Airway epithelial cell (primary cell): ENCODE data around the gene GOLGB1. TPM values are rescaled to one million over a fixed set of nuclear protein-coding genes. Genes with fewer than 3 reads are reported as not detected.

Source experiments
- total RNA-seq: library from RNA; depleted of rRNA; stranded (reverse); fragments of >200 nt; gene quantifications from 2 replicates; pipeline ENCODE4 v1.2.3, GENCODE V29; 2015

GOLGB1 gene, protein sequence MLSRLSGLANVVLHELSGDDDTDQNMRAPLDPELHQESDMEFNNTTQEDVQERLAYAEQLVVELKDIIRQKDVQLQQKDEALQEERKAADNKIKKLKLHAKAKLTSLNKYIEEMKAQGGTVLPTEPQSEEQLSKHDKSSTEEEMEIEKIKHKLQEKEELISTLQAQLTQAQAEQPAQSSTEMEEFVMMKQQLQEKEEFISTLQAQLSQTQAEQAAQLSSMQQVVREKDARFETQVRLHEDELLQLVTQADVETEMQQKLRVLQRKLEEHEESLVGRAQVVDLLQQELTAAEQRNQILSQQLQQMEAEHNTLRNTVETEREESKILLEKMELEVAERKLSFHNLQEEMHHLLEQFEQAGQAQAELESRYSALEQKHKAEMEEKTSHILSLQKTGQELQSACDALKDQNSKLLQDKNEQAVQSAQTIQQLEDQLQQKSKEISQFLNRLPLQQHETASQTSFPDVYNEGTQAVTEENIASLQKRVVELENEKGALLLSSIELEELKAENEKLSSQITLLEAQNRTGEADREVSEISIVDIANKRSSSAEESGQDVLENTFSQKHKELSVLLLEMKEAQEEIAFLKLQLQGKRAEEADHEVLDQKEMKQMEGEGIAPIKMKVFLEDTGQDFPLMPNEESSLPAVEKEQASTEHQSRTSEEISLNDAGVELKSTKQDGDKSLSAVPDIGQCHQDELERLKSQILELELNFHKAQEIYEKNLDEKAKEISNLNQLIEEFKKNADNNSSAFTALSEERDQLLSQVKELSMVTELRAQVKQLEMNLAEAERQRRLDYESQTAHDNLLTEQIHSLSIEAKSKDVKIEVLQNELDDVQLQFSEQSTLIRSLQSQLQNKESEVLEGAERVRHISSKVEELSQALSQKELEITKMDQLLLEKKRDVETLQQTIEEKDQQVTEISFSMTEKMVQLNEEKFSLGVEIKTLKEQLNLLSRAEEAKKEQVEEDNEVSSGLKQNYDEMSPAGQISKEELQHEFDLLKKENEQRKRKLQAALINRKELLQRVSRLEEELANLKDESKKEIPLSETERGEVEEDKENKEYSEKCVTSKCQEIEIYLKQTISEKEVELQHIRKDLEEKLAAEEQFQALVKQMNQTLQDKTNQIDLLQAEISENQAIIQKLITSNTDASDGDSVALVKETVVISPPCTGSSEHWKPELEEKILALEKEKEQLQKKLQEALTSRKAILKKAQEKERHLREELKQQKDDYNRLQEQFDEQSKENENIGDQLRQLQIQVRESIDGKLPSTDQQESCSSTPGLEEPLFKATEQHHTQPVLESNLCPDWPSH (N-terminal part only)
- total RNA-seq = 16.2 and 23.5 TPM in 2 replicates

DNA sequence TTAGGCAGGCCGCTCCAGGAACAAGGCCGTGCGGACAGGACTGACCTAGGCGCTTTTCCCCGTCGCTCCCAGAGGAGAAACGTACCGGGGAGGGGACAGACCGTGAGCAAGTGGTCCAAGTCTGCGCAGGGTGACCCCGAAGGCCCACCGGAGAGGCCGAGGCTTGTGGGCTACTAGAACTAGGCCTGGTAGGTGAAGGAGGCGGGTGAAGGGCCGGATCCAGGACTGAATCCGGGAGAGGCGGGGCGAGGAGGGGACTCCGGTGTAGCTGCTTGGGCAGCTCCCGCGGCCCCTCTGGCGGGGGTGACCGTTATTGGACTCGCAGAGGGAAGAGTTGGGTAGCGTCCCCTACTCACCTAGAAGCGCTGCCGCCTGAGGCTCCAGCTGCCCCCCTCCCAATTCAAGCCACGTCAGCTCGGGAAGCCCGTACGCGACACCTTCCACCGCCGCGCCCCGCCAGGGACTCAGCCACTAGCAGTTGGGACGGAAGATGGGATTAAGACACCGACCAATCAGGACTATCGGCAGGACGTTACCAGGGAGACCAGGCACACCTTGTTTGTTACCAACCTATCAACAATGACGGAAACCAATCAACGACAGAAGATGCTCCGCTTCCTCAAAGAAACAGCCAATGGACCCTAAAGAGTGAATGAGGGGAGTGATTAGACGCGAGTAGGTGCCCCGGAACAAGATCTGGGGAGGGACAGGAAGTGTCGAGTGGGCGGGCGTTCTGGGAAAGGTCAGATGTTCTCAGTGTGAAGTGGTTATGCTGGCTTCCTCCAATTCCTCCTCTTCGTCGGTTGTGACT lies at the start of gene GOLGB1:
TSS of gene GOLGB1 (minus strand) at position 466 of the 811 bp plus-strand sequence. CDS start 18,770 bp downstream, outside the sequence.

DNA sequence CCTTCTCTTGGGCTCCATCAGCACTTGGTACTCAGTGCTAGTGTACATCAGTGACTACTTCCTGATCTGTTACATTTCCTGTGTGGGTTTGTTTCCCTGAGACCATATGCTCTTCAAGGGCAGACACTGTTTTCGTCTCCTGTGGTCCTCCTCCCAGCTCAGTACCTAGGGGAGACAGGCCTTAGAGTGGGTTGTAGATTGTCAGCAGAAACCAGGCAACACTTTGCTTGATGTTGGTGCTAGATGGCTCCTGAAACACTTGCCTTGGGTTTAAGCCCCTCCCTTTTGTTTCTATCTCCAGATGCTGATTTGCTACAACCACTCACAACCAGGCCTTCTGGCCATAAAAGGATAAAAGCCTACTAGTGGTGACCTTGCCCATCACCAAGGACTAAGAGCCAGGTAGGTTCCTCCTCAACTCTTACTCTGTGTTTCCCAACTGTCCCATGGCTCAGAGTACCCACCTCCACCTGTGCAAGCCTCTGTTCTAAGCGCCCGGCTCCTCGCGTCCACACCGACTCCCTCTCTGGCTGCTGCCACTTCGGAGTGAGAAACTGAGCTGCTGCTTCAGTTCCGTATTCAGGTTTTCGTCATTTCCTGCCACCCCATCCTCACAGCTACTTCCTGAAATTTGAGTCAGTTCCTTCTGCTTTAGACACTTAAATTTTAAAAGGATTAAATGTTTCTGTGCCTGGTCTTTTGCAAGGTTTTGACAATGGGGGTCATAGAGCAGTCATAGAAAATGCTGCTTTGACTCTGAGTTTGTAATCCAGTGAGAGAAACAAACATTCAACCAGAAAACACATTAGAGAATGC lies 89.0 kb downstream of the GOLGB1 start, which contains the start of gene HCLS1:
TSS of gene HCLS1 (minus strand) at position 548 of the 816 bp plus-strand sequence. CDS start 2,556 bp downstream, outside the sequence.

Other genes with a start within 250 kb of the GOLGB1 start
- 3.7 and 4.9 TPM in 2 replicates for gene POLQ, start 203.8 kb downstream of the GOLGB1 start, total RNA-seq
- gene ARGFX, start 181.8 kb downstream of the GOLGB1 start, total RNA-seq = not detected in 2 replicates
- gene FBXO40, start 156.4 kb downstream of the GOLGB1 start, total RNA-seq = not detected in 2 replicates
- gene HCLS1, start 88.8 kb downstream of the GOLGB1 start, total RNA-seq = 0.84 and 1.6 TPM in 2 replicates
- 7.9 and 12.9 TPM in 2 replicates for gene IQCB1, start 85.3 kb upstream of the GOLGB1 start, total RNA-seq
- gene EAF2, start 85.5 kb upstream of the GOLGB1 start, total RNA-seq = 3.2 and 5.7 TPM in 2 replicates
- 1.1 and 3.0 TPM in 2 replicates for gene SLC15A2, start 144.7 kb upstream of the GOLGB1 start, total RNA-seq